ENCODE measurements around the gene HBE1.

Gene HBE1

DNA sequence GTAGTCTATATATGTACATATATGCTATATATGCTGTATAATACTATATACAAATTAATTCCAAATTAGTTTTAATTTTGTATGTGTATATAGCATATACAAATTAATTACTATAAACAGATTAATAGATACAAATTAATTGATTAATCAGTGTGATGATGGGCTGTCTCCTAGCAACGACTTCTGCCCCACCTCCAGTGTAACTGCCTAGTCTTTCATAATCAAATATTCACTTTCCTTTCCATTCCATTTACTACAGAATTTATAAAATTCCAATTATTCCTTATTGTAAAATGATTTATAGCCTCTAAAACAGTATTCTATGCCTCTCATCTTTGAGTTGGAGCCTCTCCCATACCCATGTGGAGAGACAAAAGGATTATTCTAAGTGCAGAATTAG is 36.4 kb downstream of the HBE1 start:
- DNase-seq (ENCODE audit: low spot score): no peak

DNA sequence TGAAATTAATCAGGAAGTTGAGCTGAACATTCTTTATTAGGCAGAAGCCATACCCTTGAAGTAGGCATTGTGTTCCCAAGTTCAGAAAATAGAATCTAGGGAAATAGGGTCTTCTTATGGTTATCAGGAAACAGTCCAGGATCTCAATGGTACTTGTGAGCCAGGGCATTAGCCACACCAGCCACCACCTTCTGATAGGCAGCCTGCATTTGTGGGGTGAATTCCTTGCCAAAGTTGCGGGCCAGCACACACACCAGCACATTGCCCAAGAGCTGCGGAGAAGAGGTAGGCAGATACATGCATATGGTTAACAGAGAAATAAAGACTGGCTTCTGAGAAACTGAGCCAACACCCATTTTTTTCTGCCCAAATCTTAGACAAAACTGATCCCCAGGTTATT is 36.9 kb downstream of the HBE1 start:
- DNase-seq (ENCODE audit: low spot score): no peak

DNA sequence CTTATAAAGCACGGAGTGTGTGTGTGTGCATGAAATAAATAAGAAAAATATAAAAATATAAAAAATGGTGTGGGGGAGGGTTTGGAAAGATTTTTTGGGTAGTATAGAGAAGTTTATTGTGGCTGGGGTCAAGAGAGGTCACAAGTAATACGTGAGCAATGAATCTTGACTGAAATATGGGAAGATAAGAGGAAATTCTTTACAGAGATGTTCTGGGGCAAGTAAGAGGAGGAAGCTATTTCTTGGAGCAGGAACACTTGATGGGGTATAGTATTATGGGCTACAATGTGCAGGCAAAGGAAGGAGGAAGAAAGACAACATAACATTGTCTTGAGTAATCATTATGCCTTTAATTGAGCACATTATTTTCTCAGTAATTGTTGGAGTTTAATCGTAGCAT is 37.6 kb downstream of the HBE1 start:
- no peak for DNase-seq (ENCODE audit: low spot score)

DNA sequence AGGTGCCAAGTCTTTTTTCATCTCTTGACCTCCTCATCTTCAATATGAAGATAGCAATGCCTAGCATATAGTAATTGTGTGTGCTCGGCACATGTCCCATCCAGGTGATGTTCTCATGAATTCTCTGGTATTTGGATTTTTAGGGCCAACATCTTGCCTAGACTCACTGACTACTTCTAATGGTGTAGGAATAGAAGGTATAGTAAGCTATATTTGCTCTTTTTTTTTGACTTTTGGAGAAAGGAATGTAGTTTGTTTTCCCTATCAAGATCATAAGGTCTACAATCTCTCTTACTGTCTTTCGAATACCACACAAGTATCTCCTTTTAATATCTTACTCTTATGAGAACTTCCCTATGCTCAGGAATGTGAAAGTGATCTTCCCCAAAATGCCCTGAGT is 38.6 kb downstream of the HBE1 start:
- no peak for DNase-seq (ENCODE audit: low spot score)

DNA sequence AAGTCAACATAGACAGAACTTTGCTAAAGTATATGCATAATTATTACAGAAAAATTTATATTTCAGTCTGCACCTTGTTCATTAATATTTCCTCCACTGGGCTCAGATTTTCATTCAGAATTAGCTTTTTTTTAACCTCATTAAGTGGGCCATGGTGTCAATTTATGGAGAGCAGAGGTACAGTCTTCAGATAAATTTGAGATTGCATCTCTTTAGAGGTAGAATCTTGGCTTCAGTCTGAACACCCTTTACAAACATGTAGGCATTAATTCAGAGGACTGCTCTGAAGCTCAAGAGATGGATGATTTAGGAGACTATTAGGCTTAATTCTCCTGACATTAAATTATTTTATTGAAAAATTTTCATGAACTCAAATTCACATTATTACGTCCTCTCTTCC is 39.5 kb downstream of the HBE1 start:
- DNase-seq (ENCODE audit: low spot score): no peak

DNA sequence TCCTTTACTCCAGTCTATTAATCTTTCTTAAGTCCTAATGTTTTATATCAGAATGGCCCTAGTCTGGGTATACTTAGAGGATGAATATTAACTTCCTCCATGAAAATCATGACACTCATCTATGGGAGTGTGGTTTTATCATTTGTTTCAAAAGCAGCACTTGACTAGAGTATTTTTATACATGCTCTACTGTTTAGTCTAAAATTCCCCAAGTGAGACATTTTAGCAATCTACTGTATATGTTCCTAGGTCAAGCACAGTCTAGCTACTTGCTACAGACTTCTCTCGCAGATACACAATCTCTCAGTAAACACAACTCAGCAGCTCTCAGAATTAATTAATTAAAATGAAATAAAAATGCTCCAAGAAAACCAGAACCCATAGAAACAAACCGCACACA is 39.9 kb downstream of the HBE1 start:
- DNase-seq (ENCODE audit: low spot score): no peak

DNA sequence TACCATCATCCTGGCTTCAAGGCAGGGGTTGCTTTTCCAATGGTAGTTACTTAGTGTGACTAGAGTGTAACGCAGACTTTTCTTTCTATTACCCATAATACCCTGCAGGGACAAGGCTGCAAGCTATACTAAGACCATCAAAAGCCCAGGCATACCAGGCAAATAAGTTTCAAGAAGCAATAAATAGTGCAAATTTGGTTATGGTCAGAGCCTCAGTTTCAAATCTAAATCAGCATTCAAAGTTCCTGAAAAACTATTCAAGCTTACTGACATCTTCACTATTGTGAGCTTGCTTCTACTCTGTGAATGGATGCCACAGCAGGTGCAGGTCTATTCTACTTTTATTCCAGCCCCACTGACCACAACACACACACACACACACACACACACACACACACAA is 40.4 kb downstream of the HBE1 start:
- no peak for DNase-seq (ENCODE audit: low spot score)

DNA sequence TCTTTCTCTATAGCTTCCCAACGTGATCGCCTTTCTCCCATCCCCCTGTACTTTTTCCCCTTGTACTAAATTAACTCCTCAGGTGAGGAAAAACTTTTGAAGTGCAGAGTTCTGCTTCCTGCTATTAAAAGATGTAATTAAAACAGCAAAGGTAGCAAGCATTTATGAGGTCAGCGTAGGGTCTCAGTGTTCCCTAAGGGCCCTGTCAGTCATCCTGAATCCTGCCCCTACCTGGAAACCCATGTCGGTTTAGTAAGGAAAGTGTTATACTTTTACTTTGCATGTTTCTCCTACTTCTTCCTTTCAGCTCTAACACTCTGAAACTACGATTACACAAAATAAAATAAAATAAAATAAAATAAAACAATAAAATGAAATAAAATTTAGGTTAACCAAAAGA is 41.6 kb downstream of the HBE1 start:
- DNase-seq (ENCODE audit: low spot score): no peak

DNA sequence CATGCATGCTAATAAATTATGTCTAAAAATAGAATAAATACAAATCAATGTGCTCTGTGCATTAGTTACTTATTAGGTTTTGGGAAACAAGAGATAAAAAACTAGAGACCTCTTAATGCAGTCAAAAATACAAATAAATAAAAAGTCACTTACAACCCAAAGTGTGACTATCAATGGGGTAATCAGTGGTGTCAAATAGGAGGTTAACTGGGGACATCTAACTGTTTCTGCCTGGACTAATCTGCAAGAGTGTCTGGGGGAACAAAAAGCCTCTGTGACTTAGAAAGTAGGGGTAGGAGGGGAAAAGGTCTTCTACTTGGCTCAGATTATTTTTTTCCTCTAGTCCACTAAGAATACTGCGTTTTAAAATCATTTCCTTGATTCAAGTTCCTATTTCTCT is 42.1 kb downstream of the HBE1 start:
- DNase-seq (ENCODE audit: low spot score): no peak

DNA sequence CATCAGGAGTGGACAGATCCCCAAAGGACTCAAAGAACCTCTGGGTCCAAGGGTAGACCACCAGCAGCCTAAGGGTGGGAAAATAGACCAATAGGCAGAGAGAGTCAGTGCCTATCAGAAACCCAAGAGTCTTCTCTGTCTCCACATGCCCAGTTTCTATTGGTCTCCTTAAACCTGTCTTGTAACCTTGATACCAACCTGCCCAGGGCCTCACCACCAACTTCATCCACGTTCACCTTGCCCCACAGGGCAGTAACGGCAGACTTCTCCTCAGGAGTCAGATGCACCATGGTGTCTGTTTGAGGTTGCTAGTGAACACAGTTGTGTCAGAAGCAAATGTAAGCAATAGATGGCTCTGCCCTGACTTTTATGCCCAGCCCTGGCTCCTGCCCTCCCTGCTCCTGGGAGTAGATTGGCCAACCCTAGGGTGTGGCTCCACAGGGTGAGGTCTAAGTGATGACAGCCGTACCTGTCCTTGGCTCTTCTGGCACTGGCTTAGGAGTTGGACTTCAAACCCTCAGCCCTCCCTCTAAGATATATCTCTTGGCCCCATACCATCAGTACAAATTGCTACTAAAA is 42.9 kb downstream of the HBE1 start, which contains the start of gene HBB:
TSS of gene HBB (minus strand) at position 340 of the 579 bp plus-strand sequence. CDS start at position 290, 50 bp downstream.
- no peak for DNase-seq (ENCODE audit: low spot score)

DNA sequence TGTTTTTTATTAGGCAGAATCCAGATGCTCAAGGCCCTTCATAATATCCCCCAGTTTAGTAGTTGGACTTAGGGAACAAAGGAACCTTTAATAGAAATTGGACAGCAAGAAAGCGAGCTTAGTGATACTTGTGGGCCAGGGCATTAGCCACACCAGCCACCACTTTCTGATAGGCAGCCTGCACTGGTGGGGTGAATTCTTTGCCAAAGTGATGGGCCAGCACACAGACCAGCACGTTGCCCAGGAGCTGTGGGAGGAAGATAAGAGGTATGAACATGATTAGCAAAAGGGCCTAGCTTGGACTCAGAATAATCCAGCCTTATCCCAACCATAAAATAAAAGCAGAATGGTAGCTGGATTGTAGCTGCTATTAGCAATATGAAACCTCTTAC is 44.3 kb downstream of the HBE1 start:
- no peak for DNase-seq (ENCODE audit: low spot score)

DNA sequence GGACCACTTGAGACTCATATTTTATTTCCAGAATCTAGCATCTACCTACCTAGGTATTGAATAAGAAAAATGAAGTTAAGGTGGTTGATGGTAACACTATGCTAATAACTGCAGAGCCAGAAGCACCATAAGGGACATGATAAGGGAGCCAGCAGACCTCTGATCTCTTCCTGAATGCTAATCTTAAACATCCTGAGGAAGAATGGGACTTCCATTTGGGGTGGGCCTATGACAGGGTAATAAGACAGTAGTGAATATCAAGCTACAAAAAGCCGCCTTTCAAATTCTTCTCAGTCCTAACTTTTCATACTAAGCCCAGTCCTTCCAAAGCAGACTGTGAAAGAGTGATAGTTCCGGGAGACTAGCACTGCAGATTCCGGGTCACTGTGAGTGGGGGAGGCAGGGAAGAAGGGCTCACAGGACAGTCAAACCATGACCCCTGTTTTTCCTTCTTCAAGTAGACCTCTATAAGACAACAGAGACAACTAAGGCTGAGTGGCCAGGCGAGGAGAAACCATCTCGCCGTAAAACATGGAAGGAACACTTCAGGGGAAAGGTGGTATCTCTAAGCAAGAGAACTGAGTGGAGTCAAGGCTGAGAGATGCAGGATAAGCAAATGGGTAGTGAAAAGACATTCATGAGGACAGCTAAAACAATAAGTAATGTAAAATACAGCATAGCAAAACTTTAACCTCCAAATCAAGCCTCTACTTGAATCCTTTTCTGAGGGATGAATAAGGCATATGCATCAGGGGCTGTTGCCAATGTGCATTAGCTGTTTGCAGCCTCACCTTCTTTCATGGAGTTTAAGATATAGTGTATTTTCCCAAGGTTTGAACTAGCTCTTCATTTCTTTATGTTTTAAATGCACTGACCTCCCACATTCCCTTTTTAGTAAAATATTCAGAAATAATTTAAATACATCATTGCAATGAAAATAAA is 44.9 kb downstream of the HBE1 start:
- DNase-seq (ENCODE audit: low spot score): no peak

DNA sequence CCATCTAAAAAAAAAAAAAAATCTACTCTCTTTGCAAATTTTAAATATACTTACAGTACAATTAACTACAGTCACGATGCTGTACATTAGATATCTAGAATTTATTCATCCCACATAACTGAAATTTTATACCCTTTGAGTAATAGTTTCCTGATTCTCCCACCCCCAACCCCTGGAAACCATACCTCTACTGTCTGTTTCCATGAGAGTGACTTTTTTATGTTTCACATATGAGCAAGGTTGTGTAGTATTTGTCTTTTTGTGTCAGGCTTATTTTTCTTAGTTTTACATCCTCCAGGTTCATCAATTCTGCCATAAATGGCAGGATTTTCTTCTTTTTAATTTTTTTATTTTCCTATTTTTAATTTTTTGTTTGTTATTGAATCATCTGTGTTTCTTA is 46.1 kb downstream of the HBE1 start:
- no peak for DNase-seq (ENCODE audit: low spot score)

DNA sequence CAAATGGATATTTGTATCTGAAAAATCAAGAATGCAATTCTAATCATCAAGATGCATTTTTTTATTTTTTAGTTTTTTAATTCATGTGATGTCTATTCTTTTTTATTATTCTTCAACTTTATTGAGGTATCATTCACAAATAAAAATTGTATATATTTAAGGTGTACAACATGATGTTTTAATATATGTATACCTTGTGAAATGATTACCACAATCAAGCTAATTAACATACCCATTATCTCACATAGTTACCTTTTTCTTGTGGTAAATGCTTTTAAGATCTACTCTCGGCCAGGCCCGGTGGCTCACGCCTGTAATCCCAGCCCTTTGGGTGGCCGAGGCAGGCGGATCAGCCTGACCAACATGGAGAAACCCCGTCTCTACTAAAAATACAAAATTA is 46.6 kb downstream of the HBE1 start:
- no peak for DNase-seq (ENCODE audit: low spot score)

Measured in left forelimb (tissue), 1 donor.